OCI-LY7 (cell line): ENCODE data around the gene DTYMK. TPM values are rescaled to one million over a fixed set of nuclear protein-coding genes. Genes with fewer than 3 reads are reported as not detected.

Experiments
- BruUV-seq: library from RNA; stranded (reverse); fragments of 400-500 nt; replicated peaks from 2 replicates; lab custom pipeline; 2021; lab: Mats Ljungman, UMichigan
- CTCF ChIA-PET: fragments of 300-600 bp; sonication (Branson Sonifier 250); formaldehyde crosslinking; loops from one replicate; lab custom pipeline; 2022; ENCODE audit warnings: antibody characterized with exemption; ENCODE audit not compliant: unreplicated experiment; lab: Charles Lee
- POLR2A ChIA-PET: fragments of 300-600 bp; sonication (Branson Sonifier 250); formaldehyde crosslinking; loops from one replicate; lab custom pipeline; 2022; ENCODE audit warnings: antibody characterized with exemption; lab: Charles Lee
- DNase-seq: peaks from one replicate; pipeline ENCODE4 v3.0.0-alpha.2; 2015; ENCODE audit warnings: low spot score
- H2AFZ ChIP-seq: fragments of 200-600 bp; sonication (generic), shearing (Covaris generic); 2 replicates; pipeline ENCODE4 v1.6.1; 2014; ENCODE audit warnings: mild to moderate bottlenecking, antibody characterized with exemption, low read length, moderate library complexity
- H3K27ac ChIP-seq: fragments of 200-600 bp; sonication (generic); 2 replicates; pipeline ENCODE4 v1.5.1; 2014; ENCODE audit warnings: mixed run types, low read depth, mild to moderate bottlenecking, moderate library complexity, low read length, inconsistent platforms; ENCODE audit not compliant: poor library complexity, severe bottlenecking
- H3K36me3 ChIP-seq: fragments of 200-600 bp; sonication (generic); 2 replicates; pipeline ENCODE4 v1.6.1; 2014; ENCODE audit warnings: mild to moderate bottlenecking, antibody characterized with exemption, low read length, moderate library complexity, mixed read lengths; ENCODE audit not compliant: insufficient read depth
- H3K4me1 ChIP-seq: fragments of 200-600 bp; sonication (generic); 2 replicates; pipeline ENCODE4 v1.5.1; 2014; ENCODE audit warnings: mild to moderate bottlenecking, low read length; ENCODE audit not compliant: insufficient read depth, poor library complexity, severe bottlenecking
- H3K4me2 ChIP-seq: fragments of 200-600 bp; sonication (generic); 2 replicates; pipeline ENCODE4 v1.6.1; 2014; ENCODE audit warnings: mild to moderate bottlenecking, low read length
- H3K4me3 ChIP-seq: fragments of 200-600 bp; sonication (generic); 2 replicates; pipeline ENCODE4 v1.5.1; 2014; ENCODE audit warnings: mild to moderate bottlenecking, low read depth, low read length; ENCODE audit not compliant: poor library complexity, severe bottlenecking
- H3K79me2 ChIP-seq: fragments of 200-600 bp; sonication (generic); 2 replicates; pipeline ENCODE4 v1.6.1; 2016; ENCODE audit warnings: low read depth, mild to moderate bottlenecking, low read length, moderate library complexity, mixed read lengths; ENCODE audit not compliant: insufficient read depth
- H3K9me2 ChIP-seq: fragments of 200-600 bp; sonication (generic); 2 replicates; pipeline ENCODE4 v1.6.1; 2016; ENCODE audit warnings: mild to moderate bottlenecking, low read length, mixed read lengths; ENCODE audit not compliant: insufficient read depth
- H3K9me3 ChIP-seq: fragments of 200-600 bp; sonication (generic); 2 replicates; pipeline ENCODE4 v1.6.1; 2014; ENCODE audit warnings: mild to moderate bottlenecking, mixed run types, low read length, mixed read lengths
- H4K20me1 ChIP-seq: fragments of 200-600 bp; sonication (generic); 2 replicates; pipeline ENCODE4 v1.6.1; 2014; ENCODE audit warnings: mild to moderate bottlenecking, antibody characterized with exemption, low read length, moderate library complexity, mixed read lengths; ENCODE audit not compliant: insufficient read depth
- EZH2phosphoT487 ChIP-seq: fragments of 200-600 bp; sonication (generic); IDR thresholded peaks from 2 replicates; pipeline ENCODE4 v1.6.1; 2018; ENCODE audit warnings: low read depth, borderline replicate concordance, mild to moderate bottlenecking, mixed run types, antibody characterized with exemption, low read length, moderate library complexity, mixed read lengths
- intact Hi-C: fragments of 100-400 bp; cut with micrococcal nuclease; formaldehyde crosslinking; loops from one replicate; pipeline ENCODE4 v1.10.0; 2022; ENCODE audit not compliant: unreplicated experiment
- total RNA-seq, 2 experiments: library from RNA; depleted of rRNA in 1 of 2; stranded (reverse); fragments of >200 nt in 1 of 2; shearing (Covaris generic) in 1 of 2; gene quantifications; 2 replicates each; pipeline ENCODE4 v1.2.3, GENCODE V29; 2014 to 2022
- TF ChIP-seq, protein P1 (sequence below): fragments of 200-600 bp; sonication (generic); conservative IDR thresholded peaks from 2 replicates; pipeline ENCODE4 v1.5.1; 2014; ENCODE audit warnings: mild to moderate bottlenecking, antibody characterized with exemption, low read length, moderate library complexity, mixed read lengths

Gene DTYMK
- total RNA-seq, 2 experiments from 2014 or later: 118 to 129 TPM

DNA sequence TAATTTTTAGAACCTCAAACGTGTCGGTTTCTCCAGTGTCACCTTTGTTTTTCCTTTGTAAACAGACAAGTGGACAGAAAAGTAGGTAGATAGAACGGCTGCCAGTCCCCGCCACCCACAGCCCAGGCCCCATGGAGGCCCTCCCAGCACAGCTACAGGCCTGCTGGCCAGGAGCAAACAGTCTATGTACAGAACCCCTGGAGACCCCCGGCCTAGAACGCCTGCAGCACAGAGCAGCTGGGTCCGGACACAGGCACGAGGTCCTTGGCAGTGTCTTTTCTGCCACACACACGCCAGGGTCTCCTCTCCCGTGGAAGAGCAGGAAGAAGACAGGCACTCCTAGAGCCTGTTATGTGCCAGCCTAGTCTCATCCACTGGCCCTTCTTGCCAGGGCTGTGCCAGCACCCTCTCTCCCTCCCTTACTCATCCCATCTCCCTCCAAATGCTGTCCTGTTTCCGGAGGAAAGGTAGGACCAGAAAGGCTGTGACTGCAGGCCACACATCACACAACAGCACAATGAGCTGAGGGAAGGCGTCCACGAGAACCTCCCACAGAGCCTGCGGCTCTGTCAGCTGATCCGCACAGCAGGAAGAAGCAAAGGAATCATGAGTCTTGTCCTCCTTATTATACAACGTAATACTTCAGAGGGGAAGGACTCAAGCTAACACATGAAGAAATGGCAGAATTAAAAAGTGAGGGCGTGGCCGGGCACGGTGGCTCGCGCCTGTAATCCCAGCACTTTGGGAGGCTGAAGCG is 7.7 kb downstream of the DTYMK start:
- no peak for DNase-seq
- H4K20me1 ChIP-seq: no peaks in the 10 kb centered on the region
- peaks cover 99% of the 10 kb centered on the region for H3K36me3 ChIP-seq
- POLR2A ChIA-PET: interaction anchor here (0.7 kb wide), 1 partner anchor 61 kb away, joined by 5 read pairs; no protein-coding TSS in a partner anchor
- CTCF ChIA-PET: interaction anchor here (0.6 kb wide), 1 partner anchor 89 kb away, joined by 4 read pairs; no protein-coding TSS in a partner anchor
- no peaks in the 10 kb centered on the region for H3K4me1 ChIP-seq
- no peaks in the 10 kb centered on the region for H3K9me3 ChIP-seq
- no peak overlapping the region for H3K27ac ChIP-seq
- H3K79me2 ChIP-seq: peaks cover 14% of the 10 kb centered on the region
- no peaks in the 10 kb centered on the region for H3K9me2 ChIP-seq
- no peak for TF ChIP-seq EZH2phosphoT487
- TF ChIP-seq, protein P1, sequence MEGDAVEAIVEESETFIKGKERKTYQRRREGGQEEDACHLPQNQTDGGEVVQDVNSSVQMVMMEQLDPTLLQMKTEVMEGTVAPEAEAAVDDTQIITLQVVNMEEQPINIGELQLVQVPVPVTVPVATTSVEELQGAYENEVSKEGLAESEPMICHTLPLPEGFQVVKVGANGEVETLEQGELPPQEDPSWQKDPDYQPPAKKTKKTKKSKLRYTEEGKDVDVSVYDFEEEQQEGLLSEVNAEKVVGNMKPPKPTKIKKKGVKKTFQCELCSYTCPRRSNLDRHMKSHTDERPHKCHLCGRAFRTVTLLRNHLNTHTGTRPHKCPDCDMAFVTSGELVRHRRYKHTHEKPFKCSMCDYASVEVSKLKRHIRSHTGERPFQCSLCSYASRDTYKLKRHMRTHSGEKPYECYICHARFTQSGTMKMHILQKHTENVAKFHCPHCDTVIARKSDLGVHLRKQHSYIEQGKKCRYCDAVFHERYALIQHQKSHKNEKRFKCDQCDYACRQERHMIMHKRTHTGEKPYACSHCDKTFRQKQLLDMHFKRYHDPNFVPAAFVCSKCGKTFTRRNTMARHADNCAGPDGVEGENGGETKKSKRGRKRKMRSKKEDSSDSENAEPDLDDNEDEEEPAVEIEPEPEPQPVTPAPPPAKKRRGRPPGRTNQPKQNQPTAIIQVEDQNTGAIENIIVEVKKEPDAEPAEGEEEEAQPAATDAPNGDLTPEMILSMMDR: no peak
- intact Hi-C loops: no loop called here
- H2AFZ ChIP-seq: no peak overlapping the region
- BruUV-seq: no TSS peak
- H3K4me2 ChIP-seq: no peak overlapping the region
- H3K4me3 ChIP-seq: no peak overlapping the region

DNA sequence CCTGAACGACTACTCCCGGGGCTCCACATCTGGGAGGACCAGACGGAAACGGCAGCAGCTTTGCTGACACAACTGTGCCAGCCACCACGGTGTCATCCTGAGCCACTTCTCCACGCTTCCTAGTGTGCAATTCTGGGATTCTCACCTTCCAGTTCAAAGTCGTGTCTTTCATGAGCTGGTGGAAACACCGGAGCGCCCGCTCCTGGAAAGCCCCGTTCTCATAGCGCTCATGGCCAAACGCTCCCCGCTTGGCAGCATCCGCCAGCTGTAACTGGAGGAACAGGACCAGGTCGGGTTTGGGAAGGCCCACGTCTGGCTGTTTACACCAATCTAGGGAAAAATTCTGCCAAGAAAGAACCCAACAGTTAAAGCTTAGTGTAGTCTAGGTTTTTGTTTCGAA is 8.3 kb downstream of the DTYMK start:
- Histone ChIP-seq H3K4me3 (no peak overlapping the region), H3K9me3 (no peaks in the 10 kb centered on the region), H3K36me3 (peaks cover 99% of the 10 kb centered on the region), H3K79me2 (peaks cover 7% of the 10 kb centered on the region), H3K4me1 (no peaks in the 10 kb centered on the region), H2AFZ (no peak overlapping the region), H3K9me2 (no peaks in the 10 kb centered on the region), H3K27ac (no peak overlapping the region), H3K4me2 (no peak overlapping the region), H4K20me1 (no peaks in the 10 kb centered on the region)
- DNase-seq: no peak
- no TSS peak for BruUV-seq
- ChIA-PET CTCF (no interaction called here), POLR2A (no interaction called here)
- TF ChIP-seq, protein P1: no peak
- no peak for TF ChIP-seq EZH2phosphoT487
- intact Hi-C loops: no loop called here

DNA sequence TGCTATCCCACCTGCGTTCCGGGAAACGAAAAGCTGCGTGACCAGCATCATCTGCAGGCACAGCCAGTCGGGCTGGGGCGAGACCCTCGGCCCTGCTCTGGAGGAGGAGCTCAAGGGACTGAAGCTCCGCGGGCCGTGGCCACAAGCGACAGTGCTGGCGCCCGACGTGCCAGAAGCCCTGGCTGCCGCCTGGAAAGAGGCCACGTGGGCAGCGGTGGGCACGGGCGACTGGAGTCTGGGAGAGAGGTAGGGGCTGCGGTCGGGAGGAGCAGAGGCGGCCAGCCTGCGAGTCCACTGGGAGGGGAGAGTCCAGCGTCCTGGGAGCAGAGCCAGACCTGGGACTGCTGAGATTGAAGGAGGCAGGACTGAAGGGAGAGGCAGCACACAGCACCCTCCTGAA is 9.2 kb downstream of the DTYMK start:
- no peak overlapping the region for H3K27ac ChIP-seq
- POLR2A ChIA-PET: no interaction called here
- DNase-seq: no peak
- no TSS peak for BruUV-seq
- H3K4me2 ChIP-seq: no peak overlapping the region
- no peaks in the 10 kb centered on the region for H3K9me2 ChIP-seq
- CTCF ChIA-PET: no interaction called here
- no peak for TF ChIP-seq EZH2phosphoT487
- TF ChIP-seq, protein P1: no peak
- no peak overlapping the region for H3K4me3 ChIP-seq
- intact Hi-C loops: no loop called here
- no peaks in the 10 kb centered on the region for H3K79me2 ChIP-seq
- no peaks in the 10 kb centered on the region for H3K9me3 ChIP-seq
- H3K4me1 ChIP-seq: no peaks in the 10 kb centered on the region
- H3K36me3 ChIP-seq: peaks cover 98% of the 10 kb centered on the region
- no peaks in the 10 kb centered on the region for H4K20me1 ChIP-seq
- H2AFZ ChIP-seq: no peak overlapping the region
